Middle frontal gyrus (tissue), 1 donor: Measurements from ENCODE around the gene BRME1.
"Not testable (repeated sequence)": the region's sequence is repeated elsewhere in the genome, so short reads cannot be mapped to it uniquely, and the experiment has no call there.

Experiments used
- DNase-seq: peaks from one replicate; pipeline ENCODE4 v3.0.0-alpha.2; 2015; ENCODE audit warnings: low spot score; ENCODE audit errors: extremely low spot score

The BRME1 gene

DNA sequence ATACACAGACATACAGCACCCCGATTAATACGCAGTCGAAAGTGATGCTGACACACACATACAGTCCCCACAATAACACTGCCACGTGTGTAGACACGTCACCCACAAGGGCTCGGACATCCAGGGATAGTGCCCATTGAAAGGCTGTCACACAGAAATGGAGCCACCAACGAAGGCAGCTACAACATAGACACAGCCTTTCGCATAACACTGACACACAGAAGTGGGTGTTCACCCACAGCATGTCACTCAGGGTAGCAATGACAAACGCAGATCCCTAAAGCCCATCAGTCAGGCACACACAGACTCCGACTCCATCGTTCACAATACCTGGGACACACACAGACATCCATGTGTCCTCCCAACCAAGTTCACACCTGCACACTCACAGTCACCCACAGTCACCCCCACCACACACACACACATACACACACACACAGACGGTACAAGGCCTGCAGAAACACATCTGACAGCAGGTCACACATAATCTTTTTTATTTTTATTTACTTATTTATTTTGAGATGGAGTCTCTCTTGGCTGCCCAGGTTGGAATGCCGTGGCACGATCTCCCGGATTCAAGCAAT, 39.4 kb downstream of the BRME1 start:
- no peak for DNase-seq

- no peak for DNase-seq
Observed at GRCh38 chr19:13865571-13866462, 40.1 kb downstream of the BRME1 start.

DNA sequence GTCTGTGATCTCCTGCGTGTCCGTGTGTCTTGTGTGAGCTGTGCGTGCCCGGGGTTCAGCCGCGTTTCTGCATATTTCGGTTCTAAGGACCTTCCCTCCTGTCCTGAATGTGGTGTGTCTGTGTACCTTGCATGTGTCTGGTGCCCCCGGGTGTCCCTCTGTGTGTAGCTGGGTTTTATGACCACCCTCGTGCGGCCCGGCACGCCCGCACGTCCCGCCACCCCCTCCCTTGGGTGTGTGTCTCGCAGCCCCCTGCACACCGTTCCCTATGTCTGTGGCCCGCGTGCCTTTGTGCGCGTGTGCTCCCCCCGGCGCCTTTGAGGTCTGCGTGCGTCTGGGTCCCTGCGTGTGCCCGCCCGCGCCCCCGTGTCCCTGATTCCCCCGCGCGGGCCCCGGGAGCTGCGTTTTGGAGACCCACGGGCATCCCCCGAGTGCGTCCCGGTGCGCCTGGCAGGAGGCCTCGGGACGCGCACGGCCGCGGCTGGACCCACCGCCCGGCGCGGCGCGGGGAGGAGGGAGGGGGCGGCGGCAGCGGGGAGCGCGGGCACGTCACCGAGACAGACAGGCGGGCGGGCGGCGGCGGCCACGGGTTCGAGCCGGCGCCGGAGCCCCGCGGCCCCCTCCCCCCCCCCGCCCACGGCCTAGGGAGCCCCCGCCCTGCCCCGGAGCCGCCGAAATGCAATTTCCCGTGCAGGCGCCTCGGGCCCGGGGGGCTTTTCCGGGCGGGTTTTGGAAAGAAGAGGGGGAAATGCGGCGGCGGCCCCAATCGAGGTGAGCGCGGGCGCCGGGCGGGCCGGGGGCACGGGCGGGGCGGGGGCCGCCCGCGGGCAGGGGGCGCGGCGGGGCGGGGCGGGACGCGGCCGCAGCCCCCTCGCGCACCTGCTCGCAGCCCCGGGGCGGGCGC, 41.0 kb downstream of the BRME1 start:
- DNase-seq: no peak

DNA sequence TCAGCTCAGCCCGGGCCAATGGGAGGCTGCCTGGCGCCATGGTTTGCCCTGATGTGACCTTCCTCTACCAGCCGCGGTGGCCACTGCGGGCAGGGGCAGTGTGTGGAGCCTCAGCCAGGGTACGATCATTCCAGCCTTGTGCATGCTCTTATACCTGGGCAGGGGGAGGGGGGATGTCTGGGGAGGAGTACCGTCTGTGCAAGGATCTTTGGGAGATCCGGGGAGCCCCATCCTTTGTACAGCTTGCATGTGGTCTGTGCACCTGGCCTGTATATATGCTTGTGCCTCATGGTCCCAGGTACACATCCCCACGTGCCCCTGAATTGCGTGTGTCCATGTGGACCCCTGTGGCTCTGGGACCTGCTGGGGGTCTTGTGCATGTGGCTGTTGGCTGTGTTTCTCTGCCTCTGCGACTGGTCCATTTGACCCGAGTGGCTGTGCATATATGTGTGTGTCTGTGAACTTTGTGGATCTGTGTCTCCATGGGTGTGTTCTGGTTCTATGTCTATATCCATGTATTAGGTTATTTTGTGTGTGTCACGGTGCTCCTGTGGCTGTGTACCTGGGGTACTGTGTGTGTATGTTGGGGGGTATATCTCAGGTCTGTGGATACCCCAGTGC, 41.8 kb downstream of the BRME1 start:
- no peak for DNase-seq

GRCh38 chr19:13861714-13862531, 44.0 kb downstream of the BRME1 start:
- DNase-seq: peak; percentile 90

DNA sequence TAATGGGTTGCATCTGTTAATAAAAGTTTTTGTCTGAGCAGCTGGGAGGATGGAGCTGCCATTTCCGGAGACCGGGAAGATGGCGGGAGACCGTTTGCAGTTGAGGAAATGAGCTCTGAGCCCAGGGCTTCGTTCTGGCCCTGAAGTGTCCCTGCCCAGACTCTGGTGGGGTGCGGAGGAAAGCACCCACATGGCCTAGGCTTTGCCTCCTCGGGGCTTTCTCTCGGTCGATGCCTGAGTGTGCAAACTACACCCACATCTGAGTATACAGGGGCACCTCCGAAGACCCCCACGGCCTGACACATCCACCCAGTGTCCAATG, 44.6 kb downstream of the BRME1 start:
- no peak for DNase-seq

DNA sequence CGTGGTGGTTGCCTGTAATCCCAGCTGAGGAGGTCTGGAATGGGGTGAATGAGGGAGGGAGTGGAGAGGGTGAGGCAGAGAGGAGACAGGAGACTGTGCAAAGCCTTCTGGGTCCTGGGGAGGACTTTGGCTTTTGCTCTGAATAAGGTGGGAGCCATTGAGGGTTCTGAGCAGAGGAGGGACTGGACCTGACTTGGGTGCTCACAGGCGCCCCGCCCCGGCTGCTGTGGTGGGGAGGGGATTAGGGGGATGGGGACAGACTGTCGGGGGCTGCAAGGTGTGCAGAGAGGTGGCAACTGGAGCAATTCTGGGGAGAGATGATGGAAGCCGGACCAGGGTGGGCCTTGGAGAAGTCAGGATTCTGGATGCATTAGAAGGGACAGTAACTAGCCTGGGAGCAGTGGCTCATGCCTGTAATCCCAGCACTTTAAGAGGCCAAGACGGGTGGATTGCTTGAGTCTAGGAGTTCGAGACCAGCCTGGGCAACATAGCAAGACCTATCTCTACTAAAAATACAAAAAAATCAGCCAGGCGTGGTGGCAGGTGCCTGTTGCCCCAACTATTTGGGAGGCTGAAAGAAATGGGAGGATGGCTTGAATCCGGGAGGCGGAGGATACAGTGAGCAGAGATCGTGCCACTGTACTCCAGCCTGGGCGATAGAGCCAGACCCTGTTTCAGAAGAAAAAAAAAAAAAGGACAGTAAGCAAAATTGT, 45.1 kb downstream of the BRME1 start:
- no peak for DNase-seq

- no peak for DNase-seq
Observed at GRCh38 chr19:13859361-13859880, 46.5 kb downstream of the BRME1 start.

DNA sequence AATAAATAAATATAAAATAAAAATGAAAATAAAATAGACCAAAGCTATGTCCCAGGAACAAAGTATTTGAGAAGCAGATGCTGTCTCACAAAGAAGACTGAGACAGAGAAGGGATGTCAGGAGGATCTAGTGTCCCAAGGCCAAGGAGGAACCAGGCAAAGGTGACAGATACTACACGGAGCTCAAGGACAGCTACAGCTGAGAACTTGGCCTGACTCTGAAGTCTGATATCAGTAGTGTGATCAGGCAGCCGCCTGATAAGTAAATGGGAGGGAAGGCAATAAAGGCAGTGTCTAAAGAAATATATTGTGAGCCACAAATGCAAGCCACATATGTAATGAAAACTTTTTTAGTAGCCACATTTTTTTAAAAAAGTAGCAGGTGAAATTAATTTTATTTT, 49.4 kb downstream of the BRME1 start:
- DNase-seq: no peak

GRCh38 chr19:13852171-13852707, 53.7 kb downstream of the BRME1 start:
- DNase-seq: not testable (repeated sequence)

DNA sequence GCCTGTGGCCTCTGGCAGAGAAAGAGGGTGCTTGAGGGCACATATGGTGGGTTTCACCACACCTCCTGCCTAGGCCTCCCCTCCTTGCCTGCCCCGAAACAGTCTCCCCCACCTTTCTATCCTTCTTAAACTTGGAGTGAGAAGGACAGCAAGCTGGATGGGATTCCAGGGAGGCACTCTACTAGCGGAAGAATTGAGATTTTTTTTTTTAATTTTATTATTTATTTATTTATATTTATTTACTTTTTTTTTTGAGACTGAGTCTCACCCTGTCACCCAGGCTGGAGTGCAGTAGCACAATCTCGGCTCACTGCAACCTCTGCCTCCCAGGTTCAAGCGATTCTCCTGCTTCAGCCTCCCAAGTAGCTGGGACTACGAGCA, 54.2 kb downstream of the BRME1 start:
- not testable (repeated sequence) for DNase-seq

GRCh38 chr19:13850910-13851733, 54.8 kb downstream of the BRME1 start:
- DNase-seq: no peak

GRCh38 chr19:13849991-13850909, 55.7 kb downstream of the BRME1 start:
- DNase-seq: no peak

GRCh38 chr19:13848798-13849676, 56.9 kb downstream of the BRME1 start:
- no peak for DNase-seq

- no peak for DNase-seq
Observed at GRCh38 chr19:13848340-13848677, 57.6 kb downstream of the BRME1 start.

- DNase-seq: no peak
Observed at GRCh38 chr19:13847407-13848339, 58.2 kb downstream of the BRME1 start.
